Stimulated activated CD4-positive, alpha-beta T cell treated with anti-CD3 and anti-CD28 coated beads, TNF-alpha, amount 100 ng/mL, for 4 hours (primary cell): ENCODE results near the gene CCL13.

Source experiments
- DNase-seq, 3 experiments: peaks; one replicate each; pipeline ENCODE4 v3.0.0-alpha.2; 2020; ENCODE audit warnings: low read depth in 3 of 3

CCL13 gene

GRCh38 chr17:34363183-34363661 lies 6.9 kb downstream of the CCL13 start, which contains the start of gene CCL1:
Gene CCL1 (minus strand): TSS chr17:34363233. CDS start chr17:34363161, 72 bp downstream.
- no peak for DNase-seq

GRCh38 chr17:34364751-34365150 lies 8.5 kb downstream of the CCL13 start:
- no peak for DNase-seq

- DNase-seq: no peak
These were observed 9.1 kb downstream of the CCL13 start for GRCh38 chr17:34365340-34365739.

GRCh38 chr17:34366010-34366409 lies 9.7 kb downstream of the CCL13 start:
- no peak for DNase-seq

GRCh38 chr17:34366529-34367107 lies 10.3 kb downstream of the CCL13 start:
- DNase-seq: no peak

GRCh38 chr17:34367486-34368195 lies 11.4 kb downstream of the CCL13 start:
- DNase-seq: no peak

- no peak for DNase-seq
These were observed 12.1 kb downstream of the CCL13 start for GRCh38 chr17:34368196-34368945.

GRCh38 chr17:34368946-34369500 lies 12.7 kb downstream of the CCL13 start:
- no peak for DNase-seq

- no peak for DNase-seq
These were observed 13.3 kb downstream of the CCL13 start for GRCh38 chr17:34369571-34369970.

- DNase-seq: no peak
These were observed 14.2 kb downstream of the CCL13 start for GRCh38 chr17:34370376-34370996.

GRCh38 chr17:34370997-34371395 lies 14.7 kb downstream of the CCL13 start:
- no peak for DNase-seq

- DNase-seq: no peak
These were observed 15.3 kb downstream of the CCL13 start for GRCh38 chr17:34371405-34372100.

GRCh38 chr17:34374457-34374856 lies 18.2 kb downstream of the CCL13 start:
- no peak for DNase-seq

- no peak for DNase-seq
These were observed 19.2 kb downstream of the CCL13 start for GRCh38 chr17:34375426-34375997.

GRCh38 chr17:34377078-34377823 lies 21.0 kb downstream of the CCL13 start:
- no peak for DNase-seq

GRCh38 chr17:34378664-34379101 lies 22.4 kb downstream of the CCL13 start:
- DNase-seq: no peak

- DNase-seq: no peak
These were observed 23.6 kb downstream of the CCL13 start for GRCh38 chr17:34379868-34380267.

GRCh38 chr17:34382621-34383124 lies 26.4 kb downstream of the CCL13 start:
- DNase-seq: no peak

GRCh38 chr17:34383216-34383615 lies 26.9 kb downstream of the CCL13 start:
- DNase-seq: no peak

GRCh38 chr17:34384271-34384670 lies 28.0 kb downstream of the CCL13 start:
- no peak for DNase-seq
